RWPE1 (cell line): ENCODE measurements around the gene TMBIM4.
"Not testable (repeated sequence)": the region's sequence is repeated elsewhere in the genome, so short reads cannot be mapped to it uniquely, and the experiment has no call there.

Source experiments
- CTCF ChIA-PET: fragments of 350-600 bp; sonication (Branson Sonifier 250); formaldehyde crosslinking; extraction: SDS; loops from one replicate; lab custom pipeline; 2021; lab: Yijun Ruan, JAX
- POLR2A ChIA-PET: fragments of 400-600 bp; formaldehyde crosslinking; extraction: SDS; loops from one replicate; lab custom pipeline; 2020; ENCODE audit warnings: antibody characterized with exemption; ENCODE audit not compliant: low non-redundant PET; lab: Yijun Ruan, JAX
- DNase-seq: peaks from one replicate; pipeline ENCODE4 v3.0.0; 2012; ENCODE audit warnings: low spot score
- H3K27ac ChIP-seq: fragments of 450-650 bp; 2 replicates; pipeline ENCODE4 v1.5.1; 2017
- TF ChIP-seq, protein P1 (sequence below): fragments of 450-650 bp; conservative IDR thresholded peaks from 2 replicates; pipeline ENCODE4 v1.5.1; 2017; ENCODE audit warnings: low read depth, mild to moderate bottlenecking

The TMBIM4 gene, protein sequence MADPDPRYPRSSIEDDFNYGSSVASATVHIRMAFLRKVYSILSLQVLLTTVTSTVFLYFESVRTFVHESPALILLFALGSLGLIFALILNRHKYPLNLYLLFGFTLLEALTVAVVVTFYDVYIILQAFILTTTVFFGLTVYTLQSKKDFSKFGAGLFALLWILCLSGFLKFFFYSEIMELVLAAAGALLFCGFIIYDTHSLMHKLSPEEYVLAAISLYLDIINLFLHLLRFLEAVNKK

DNA sequence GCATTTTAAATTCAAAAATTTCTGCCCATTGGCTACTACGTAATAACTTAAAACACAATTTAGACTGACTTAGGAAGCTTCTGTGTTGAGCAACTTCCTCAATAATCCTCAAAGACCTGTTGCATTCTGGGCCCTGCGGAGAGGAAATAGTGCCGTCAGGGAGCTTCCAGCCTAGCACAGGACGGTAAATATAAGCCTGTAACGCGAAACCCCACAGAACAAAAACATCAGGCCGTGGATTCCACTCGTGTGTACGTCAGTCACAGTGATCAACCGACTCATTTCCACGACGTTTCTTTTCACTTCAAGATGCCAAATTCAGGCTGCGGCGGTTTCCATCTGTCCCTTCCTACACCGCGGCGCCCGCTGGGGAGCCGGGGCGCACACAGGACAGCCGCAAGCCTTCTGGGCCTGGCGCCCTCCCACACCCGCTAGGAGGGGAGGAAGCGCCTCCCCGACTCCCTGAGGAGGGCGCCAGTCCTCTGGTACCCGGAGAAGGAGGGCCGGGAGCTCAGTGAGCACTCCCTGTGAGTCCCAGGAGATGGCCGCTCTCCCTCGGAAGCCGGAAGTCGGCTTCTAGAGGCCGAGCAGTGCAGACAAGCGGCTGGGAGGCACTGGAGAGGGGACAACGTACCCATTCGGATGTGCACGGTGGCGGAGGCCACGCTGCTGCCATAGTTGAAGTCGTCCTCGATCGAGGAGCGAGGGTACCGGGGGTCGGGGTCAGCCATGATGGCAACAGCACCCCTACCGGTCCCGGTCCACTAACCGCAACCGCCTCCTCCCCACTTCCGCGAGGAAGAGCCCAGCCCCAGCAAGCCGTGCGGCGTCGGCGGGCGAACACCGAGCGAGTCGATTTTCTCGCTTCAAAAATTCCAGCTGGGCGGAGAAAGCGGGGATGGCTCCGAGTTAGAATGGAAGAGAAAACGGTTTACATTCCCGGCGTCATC is at the start of gene TMBIM4:
TMBIM4 (minus strand) TSS at position 776 of the 950 bp plus-strand sequence; CDS start at position 731, 45 bp downstream.
- CTCF ChIA-PET = interaction anchor here (0.5 to 1.4 kb wide), 17 partner anchors 8 to 1099 kb away, joined by 3 to 8 read pairs (median 3); partner anchors contain the start of gene HELB
- POLR2A ChIA-PET = interaction anchor here (0.5 to 1.3 kb wide), 5 partner anchors 14 to 1752 kb away, joined by 3 to 4 read pairs (median 3); no protein-coding TSS in a partner anchor

DNA sequence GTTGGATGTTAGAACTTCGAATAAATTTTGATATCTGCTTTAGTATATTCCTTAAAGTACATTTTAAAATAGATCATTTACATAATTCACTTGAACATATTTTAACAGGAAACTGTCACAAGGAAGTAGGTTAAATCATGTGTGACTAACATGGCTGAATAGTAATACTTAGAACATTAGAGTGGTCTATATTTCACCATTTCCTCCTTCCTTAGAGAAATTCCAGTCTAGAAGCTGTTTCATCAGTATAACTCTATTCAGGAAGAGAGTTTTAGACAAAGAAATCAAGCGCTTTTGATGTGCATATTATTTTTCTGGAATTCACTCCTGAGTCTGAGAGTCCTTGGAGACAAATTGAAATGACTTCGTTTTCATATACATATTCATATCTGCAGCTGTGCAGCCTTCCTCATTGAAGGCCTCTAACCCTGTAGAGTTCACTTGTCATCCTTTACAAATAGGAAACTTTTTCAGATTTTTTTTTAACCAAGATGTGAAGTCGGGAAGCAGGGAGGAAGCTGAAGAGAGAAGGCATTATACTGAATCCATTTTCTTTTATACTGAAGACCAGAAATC is 47.6 kb upstream of the TMBIM4 start:
- ChIA-PET CTCF (no interaction called here), POLR2A (no interaction called here)
- TF ChIP-seq, protein P1, sequence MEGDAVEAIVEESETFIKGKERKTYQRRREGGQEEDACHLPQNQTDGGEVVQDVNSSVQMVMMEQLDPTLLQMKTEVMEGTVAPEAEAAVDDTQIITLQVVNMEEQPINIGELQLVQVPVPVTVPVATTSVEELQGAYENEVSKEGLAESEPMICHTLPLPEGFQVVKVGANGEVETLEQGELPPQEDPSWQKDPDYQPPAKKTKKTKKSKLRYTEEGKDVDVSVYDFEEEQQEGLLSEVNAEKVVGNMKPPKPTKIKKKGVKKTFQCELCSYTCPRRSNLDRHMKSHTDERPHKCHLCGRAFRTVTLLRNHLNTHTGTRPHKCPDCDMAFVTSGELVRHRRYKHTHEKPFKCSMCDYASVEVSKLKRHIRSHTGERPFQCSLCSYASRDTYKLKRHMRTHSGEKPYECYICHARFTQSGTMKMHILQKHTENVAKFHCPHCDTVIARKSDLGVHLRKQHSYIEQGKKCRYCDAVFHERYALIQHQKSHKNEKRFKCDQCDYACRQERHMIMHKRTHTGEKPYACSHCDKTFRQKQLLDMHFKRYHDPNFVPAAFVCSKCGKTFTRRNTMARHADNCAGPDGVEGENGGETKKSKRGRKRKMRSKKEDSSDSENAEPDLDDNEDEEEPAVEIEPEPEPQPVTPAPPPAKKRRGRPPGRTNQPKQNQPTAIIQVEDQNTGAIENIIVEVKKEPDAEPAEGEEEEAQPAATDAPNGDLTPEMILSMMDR = no peak
- H3K27ac ChIP-seq = no peak overlapping the region
- no peak for DNase-seq

More for the DNA sequence above, at the start of gene TMBIM4:
- TF ChIP-seq, protein P1 = peak; percentile 61
- peak; percentile 80 for DNase-seq
- H3K27ac ChIP-seq = peak within 1 kb of the TSS; percentile 98

DNA sequence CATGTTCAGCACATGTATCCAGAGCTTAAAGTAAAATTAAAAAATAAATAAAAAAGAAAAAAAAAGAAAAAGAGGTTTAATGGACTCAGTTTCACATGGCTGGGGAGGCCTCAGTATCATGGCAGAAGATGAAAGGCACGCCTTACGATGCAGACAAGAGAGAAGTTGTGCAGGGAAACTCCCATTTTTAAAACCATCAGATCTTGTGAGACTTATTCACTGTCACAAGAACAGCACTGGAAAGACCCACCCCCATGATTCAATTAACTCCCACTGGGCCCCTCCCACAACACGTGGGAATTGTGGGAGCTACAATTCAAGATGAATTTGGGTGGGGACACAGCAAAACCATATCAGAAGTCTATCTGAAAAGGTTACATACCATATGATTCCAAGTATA is 43.2 kb upstream of the TMBIM4 start:
- DNase-seq, H3K27ac ChIP-seq, POLR2A ChIA-PET: not testable (repeated sequence)
- CTCF ChIA-PET = interaction anchor here (0.6 kb wide), 1 partner anchor 71 kb away, joined by 8 read pairs; no protein-coding TSS in a partner anchor

DNA sequence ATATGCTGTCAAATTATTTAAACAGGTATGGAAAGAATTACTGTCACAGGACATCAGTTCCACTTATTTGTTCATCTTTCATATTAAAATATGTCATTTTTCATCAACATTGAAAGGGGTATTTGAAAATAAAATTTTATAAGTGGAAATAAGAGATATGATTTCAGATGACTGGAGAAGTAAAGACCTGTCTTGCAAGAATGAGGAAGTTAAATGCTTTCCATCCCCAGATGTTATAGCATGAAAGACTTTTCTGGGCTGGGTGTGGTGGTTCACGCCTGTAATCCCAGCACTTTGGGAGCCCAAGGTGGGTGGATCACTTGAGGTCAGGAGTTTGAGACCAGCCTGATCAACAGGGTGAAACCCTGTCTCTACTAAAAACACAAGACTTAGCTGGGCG is 41.8 kb upstream of the TMBIM4 start:
- DNase-seq, CTCF ChIA-PET, POLR2A ChIA-PET, H3K27ac ChIP-seq: not testable (repeated sequence)

GRCh38 chr12:66210840-66211239 is 41.0 kb upstream of the TMBIM4 start:
- CTCF ChIA-PET = interaction anchor here (0.5 kb wide), 1 partner anchor 800 kb away, joined by 5 read pairs; no protein-coding TSS in a partner anchor

DNA sequence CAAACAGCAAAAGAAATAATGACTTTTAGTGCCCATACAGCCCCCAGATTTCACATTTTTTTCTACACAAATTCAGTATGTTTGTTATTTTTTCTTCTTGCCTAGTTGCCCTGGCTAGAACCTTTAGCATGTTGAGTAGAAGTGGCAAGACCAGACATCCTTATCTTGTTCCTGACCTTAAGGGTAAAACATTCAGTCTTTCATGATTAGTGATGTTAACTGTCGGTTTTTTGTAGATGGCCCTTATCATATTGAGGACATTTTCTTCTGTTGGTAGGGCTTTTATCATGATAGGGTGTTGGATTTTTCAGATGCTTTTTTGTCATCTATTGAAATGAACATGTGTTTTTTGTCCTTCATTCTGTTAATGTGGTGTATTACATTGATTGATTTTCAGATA is 36.3 kb upstream of the TMBIM4 start:
- ChIA-PET CTCF (no interaction called here), POLR2A (no interaction called here)
- no peak overlapping the region for H3K27ac ChIP-seq
- TF ChIP-seq, protein P1 = no peak
- no peak for DNase-seq

More at GRCh38 chr12:66210840-66211239, 41.0 kb upstream of the TMBIM4 start:
- no peak for DNase-seq
- TF ChIP-seq, protein P1 = no peak
- H3K27ac ChIP-seq = no peak overlapping the region
- POLR2A ChIA-PET = no interaction called here

DNA sequence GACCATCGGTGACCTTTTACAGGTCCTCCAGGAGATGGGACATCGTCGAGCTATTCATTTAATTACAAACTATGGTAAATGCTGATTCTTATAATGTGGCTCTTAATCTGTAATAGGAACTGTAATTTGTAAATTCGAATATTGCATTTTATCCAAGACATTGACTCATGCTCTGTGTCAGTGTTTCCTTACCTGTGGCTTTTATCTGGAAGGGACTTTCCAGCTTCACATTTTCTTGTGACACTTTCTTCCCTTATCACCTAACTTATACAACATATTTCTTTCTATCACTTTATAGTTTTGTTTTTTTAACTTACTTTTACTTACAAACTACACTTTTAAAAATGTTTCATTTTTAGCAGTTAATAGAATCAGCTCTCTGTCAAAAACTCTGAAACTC is 34.0 kb upstream of the TMBIM4 start:
- ChIA-PET CTCF (no interaction called here), POLR2A (no interaction called here)
- no peak for DNase-seq
- H3K27ac ChIP-seq = no peak overlapping the region
- TF ChIP-seq, protein P1 = no peak
